ENCODE data around the gene OR9Q1. TPM values are rescaled to one million over a fixed set of nuclear protein-coding genes. Genes with fewer than 3 reads are reported as not detected.

Gene OR9Q1
- polyA plus RNA-seq, 1 experiment: not detected

DNA sequence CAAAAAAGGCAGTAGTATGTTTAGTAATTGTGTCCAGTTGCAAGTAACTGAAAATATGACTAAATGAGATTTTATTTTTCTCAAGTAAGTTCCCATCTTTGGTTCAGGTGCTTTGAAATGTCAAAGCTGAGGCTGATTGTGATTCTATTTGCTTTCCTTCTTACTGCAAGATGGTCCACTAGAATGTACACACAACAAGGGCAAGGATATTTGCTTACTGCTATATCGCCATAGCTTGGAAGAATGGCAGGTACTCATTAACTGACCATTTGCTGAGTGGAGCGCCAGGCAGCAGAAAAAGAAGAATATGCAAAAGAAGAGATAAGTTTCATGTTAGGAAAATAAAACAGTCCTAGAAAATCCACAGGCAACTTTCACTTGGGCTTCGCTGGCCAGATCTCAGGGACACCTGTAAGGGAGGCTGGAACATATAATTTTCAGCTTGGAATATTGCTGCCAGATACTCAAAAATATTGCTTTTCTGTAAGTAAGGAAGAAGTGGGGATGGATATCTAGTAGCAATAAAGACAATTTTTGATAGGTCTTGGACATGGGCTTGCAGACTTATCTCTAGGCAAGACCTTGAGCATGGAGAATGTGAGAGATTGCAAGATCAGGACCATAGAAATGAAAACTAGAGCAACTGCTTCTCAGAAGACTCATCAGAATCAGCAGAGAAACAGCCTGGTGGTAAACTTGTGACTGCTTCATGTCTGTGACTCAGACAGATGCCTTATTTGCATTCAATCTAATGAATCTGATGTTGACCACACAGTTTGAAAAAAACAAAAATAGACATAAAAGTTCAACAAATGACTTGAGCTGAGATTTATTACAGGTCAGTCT, 44.8 kb upstream of the OR9Q1 start:
- H3K4me3 ChIP-seq (ENCODE audit: low read depth, low read length): no peak overlapping the region
- TF ChIP-seq CTCF (IDR thresholded peaks at IDR 0.05; ENCODE audit: low read depth, low read length): no peak
- H3K9me3 ChIP-seq (ENCODE audit: control insufficient read depth, insufficient read depth, low read length): no peaks in the 10 kb centered on the region
- no peak overlapping the region for H3K27ac ChIP-seq (ENCODE audit: low read depth, low read length)
- CTCF ChIA-PET: interaction anchor here (0.7 kb wide), 1 partner anchor 13 kb away, joined by 4 read pairs; no protein-coding TSS in a partner anchor
- no peaks in the 10 kb centered on the region for H3K27me3 ChIP-seq (ENCODE audit: control insufficient read depth, insufficient read depth, low read length)
- POLR2A ChIA-PET: no interaction called here
- no peak for DNase-seq (ENCODE audit: low read depth, low spot score)

DNA sequence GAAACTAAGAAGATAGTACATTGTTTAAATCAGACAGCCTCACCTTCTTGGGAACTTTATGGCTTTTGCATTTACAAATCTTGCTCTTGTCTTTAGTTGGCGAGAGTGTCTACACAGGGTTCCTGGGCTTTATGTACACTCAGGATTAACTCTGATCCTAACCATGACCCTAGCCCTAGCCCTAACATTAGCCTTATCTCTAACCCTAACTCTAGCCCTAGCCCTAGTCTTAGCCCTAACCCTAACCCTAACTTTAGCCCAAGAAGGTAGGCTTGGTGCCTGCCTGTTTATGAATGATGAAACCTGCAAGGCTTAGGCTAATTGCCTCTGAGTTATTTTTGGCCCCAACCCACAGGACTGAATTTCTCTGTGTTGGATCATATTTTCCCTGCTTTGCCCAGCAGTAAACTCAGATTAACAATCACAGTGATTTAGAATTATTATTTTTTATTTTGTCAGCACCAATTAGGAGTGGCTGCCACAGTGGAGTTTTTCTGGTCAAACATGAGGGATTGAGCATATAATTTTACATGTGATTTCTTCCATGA, 44.1 kb upstream of the OR9Q1 start:
- ChIA-PET POLR2A (no interaction called here), CTCF (no interaction called here)
- no peak for DNase-seq (ENCODE audit: low read depth, low spot score)
- H3K4me3 ChIP-seq (ENCODE audit: low read depth, low read length): no peak overlapping the region
- no peaks in the 10 kb centered on the region for H3K27me3 ChIP-seq (ENCODE audit: control insufficient read depth, insufficient read depth, low read length)
- no peak overlapping the region for H3K27ac ChIP-seq (ENCODE audit: low read depth, low read length)
- no peaks in the 10 kb centered on the region for H3K9me3 ChIP-seq (ENCODE audit: control insufficient read depth, insufficient read depth, low read length)
- no peak for TF ChIP-seq CTCF (IDR thresholded peaks at IDR 0.05; ENCODE audit: low read depth, low read length)

DNA sequence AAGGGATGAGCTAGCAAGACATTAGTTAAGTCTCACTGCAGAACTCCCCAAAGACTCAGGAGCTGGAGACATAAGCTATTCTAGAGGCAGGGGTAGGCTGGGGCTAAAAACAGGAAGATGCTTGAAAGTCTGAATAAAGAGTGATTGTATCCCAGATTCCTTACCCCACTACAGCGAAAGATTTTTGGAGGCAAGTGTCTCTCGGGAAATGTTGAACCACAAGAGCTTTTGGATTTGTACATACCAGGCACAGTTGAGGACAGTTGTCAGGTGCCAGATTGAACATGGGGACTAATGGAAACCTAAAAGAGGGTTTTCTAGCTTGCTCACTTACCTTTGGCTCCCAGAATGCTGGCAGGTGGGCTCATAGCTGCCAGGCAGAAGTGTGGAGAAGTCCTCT, 43.5 kb upstream of the OR9Q1 start:
- Histone ChIP-seq H3K27me3 (ENCODE audit: control insufficient read depth, insufficient read depth, low read length) (no peaks in the 10 kb centered on the region), H3K4me3 (ENCODE audit: low read depth, low read length) (no peak overlapping the region), H3K9me3 (ENCODE audit: control insufficient read depth, insufficient read depth, low read length) (no peaks in the 10 kb centered on the region), H3K27ac (ENCODE audit: low read depth, low read length) (no peak overlapping the region)
- ChIA-PET POLR2A (no interaction called here), CTCF (no interaction called here)
- no peak for TF ChIP-seq CTCF (IDR thresholded peaks at IDR 0.05; ENCODE audit: low read depth, low read length)
- no peak for DNase-seq (ENCODE audit: low read depth, low spot score)

- TF ChIP-seq CTCF (IDR thresholded peaks at IDR 0.05; ENCODE audit: low read depth, low read length): no peak
- no peak for DNase-seq (ENCODE audit: low read depth, low spot score)
- POLR2A ChIA-PET: no interaction called here
- Histone ChIP-seq H3K4me3 (ENCODE audit: low read depth, low read length) (no peak overlapping the region), H3K27me3 (ENCODE audit: control insufficient read depth, insufficient read depth, low read length) (no peaks in the 10 kb centered on the region), H3K9me3 (ENCODE audit: control insufficient read depth, insufficient read depth, low read length) (no peaks in the 10 kb centered on the region), H3K27ac (ENCODE audit: low read depth, low read length) (no peak overlapping the region)
- CTCF ChIA-PET: no interaction called here
Measured at GRCh38 chr11:57981536-57981935, 42.1 kb upstream of the OR9Q1 start.

GRCh38 chr11:57982776-57983175, 40.9 kb upstream of the OR9Q1 start:
- no peak overlapping the region for H3K4me3 ChIP-seq (ENCODE audit: low read depth, low read length)
- TF ChIP-seq CTCF (IDR thresholded peaks at IDR 0.05; ENCODE audit: low read depth, low read length): no peak
- no peak for DNase-seq (ENCODE audit: low read depth, low spot score)
- no peak overlapping the region for H3K27ac ChIP-seq (ENCODE audit: low read depth, low read length)
- H3K27me3 ChIP-seq (ENCODE audit: control insufficient read depth, insufficient read depth, low read length): no peaks in the 10 kb centered on the region
- H3K9me3 ChIP-seq (ENCODE audit: control insufficient read depth, insufficient read depth, low read length): no peaks in the 10 kb centered on the region
- ChIA-PET POLR2A (no interaction called here), CTCF (interaction anchor here (0.6 kb wide), 1 partner anchor 79 kb away, joined by 3 read pairs; no protein-coding TSS in a partner anchor)

Measured in AG04450 (cell line).